Measurements from ENCODE around the gene AGAP1.

The AGAP1 gene

GRCh38 chr2:235486729-235487128, 7.1 kb upstream of the AGAP1 start:
- no peak for DNase-seq (ENCODE audit: low read depth in 3 of 3, low spot score in 1 of 3)

GRCh38 chr2:235489897-235490296, 3.9 kb upstream of the AGAP1 start:
- DNase-seq (ENCODE audit: low read depth in 3 of 3, low spot score in 1 of 3) = no peak

GRCh38 chr2:235492850-235493344, 946 bp upstream of the AGAP1 start:
- DNase-seq (ENCODE audit: low read depth in 3 of 3, low spot score in 1 of 3) = no peak

- DNase-seq (ENCODE audit: low read depth in 3 of 3, low spot score in 1 of 3) = no peak
These were observed 455 bp upstream of the AGAP1 start for GRCh38 chr2:235493402-235493774.

GRCh38 chr2:235494716-235495372, 1.0 kb downstream of the AGAP1 start:
- DNase-seq (ENCODE audit: low read depth in 3 of 3, low spot score in 1 of 3) = no peak

GRCh38 chr2:235495373-235496238, 1.8 kb downstream of the AGAP1 start:
- no peak for DNase-seq (ENCODE audit: low read depth in 3 of 3, low spot score in 1 of 3)

GRCh38 chr2:235496239-235496621, 2.4 kb downstream of the AGAP1 start:
- no peak for DNase-seq (ENCODE audit: low read depth in 3 of 3, low spot score in 1 of 3)

GRCh38 chr2:235497096-235497495, 3.3 kb downstream of the AGAP1 start:
- no peak for DNase-seq (ENCODE audit: low read depth in 3 of 3, low spot score in 1 of 3)

GRCh38 chr2:235498541-235498940, 4.7 kb downstream of the AGAP1 start:
- DNase-seq (ENCODE audit: low read depth in 3 of 3, low spot score in 1 of 3) = no peak

GRCh38 chr2:235498946-235499812, 5.3 kb downstream of the AGAP1 start:
- no peak for DNase-seq (ENCODE audit: low read depth in 3 of 3, low spot score in 1 of 3)

GRCh38 chr2:235500110-235500760, 6.4 kb downstream of the AGAP1 start:
- DNase-seq (ENCODE audit: low read depth in 3 of 3, low spot score in 1 of 3) = no peak

- DNase-seq (ENCODE audit: low read depth in 3 of 3, low spot score in 1 of 3) = no peak
These were observed 7.2 kb downstream of the AGAP1 start for GRCh38 chr2:235500761-235501672.

- DNase-seq (ENCODE audit: low read depth in 3 of 3, low spot score in 1 of 3) = no peak
These were observed 7.8 kb downstream of the AGAP1 start for GRCh38 chr2:235501673-235502031.

GRCh38 chr2:235502336-235502735, 8.5 kb downstream of the AGAP1 start:
- DNase-seq (ENCODE audit: low read depth in 3 of 3, low spot score in 1 of 3) = no peak

GRCh38 chr2:235504441-235505180, 10.8 kb downstream of the AGAP1 start:
- DNase-seq (ENCODE audit: low read depth in 3 of 3, low spot score in 1 of 3) = no peak

- DNase-seq (ENCODE audit: low read depth in 3 of 3, low spot score in 1 of 3) = no peak
These were observed 11.4 kb downstream of the AGAP1 start for GRCh38 chr2:235505181-235505741.

GRCh38 chr2:235506291-235506996, 12.6 kb downstream of the AGAP1 start:
- DNase-seq (ENCODE audit: low read depth in 3 of 3, low spot score in 1 of 3) = no peak

- DNase-seq (ENCODE audit: low read depth in 3 of 3, low spot score in 1 of 3) = no peak
These were observed 13.3 kb downstream of the AGAP1 start for GRCh38 chr2:235506997-235507615.

Measured in stimulated activated CD4-positive, alpha-beta T cell treated with anti-CD3 and anti-CD28 coated beads, TNF-alpha, amount 100 ng/mL, for 1 hour (primary cell).